GM04503 (cell line): ENCODE data around the gene MRPS31.
"Not testable (repeated sequence)": the region's sequence is repeated elsewhere in the genome, so short reads cannot be mapped to it uniquely, and the experiment has no call there.

ENCODE experiments used
- DNase-seq: peaks from one replicate; pipeline ENCODE4 v3.0.0-alpha.2; 2012; ENCODE audit warnings: low read depth

Gene MRPS31

GRCh38 chr13:40758811-40759210, 12.2 kb downstream of the MRPS31 start:
- DNase-seq: no peak

GRCh38 chr13:40756042-40756441, 14.9 kb downstream of the MRPS31 start:
- no peak for DNase-seq

- DNase-seq: no peak
Observed at GRCh38 chr13:40755082-40755700, 15.8 kb downstream of the MRPS31 start.

GRCh38 chr13:40749327-40749726, 21.7 kb downstream of the MRPS31 start:
- no peak for DNase-seq

GRCh38 chr13:40735232-40735548, 35.8 kb downstream of the MRPS31 start:
- not testable (repeated sequence) for DNase-seq

- DNase-seq: not testable (repeated sequence)
Observed at GRCh38 chr13:40734536-40735231, 36.3 kb downstream of the MRPS31 start.

GRCh38 chr13:40732658-40733057, 38.3 kb downstream of the MRPS31 start:
- no peak for DNase-seq

GRCh38 chr13:40728595-40728994, 42.4 kb downstream of the MRPS31 start:
- DNase-seq: no peak

GRCh38 chr13:40714433-40714832, 56.6 kb downstream of the MRPS31 start:
- not testable (repeated sequence) for DNase-seq

- no peak for DNase-seq
Observed at GRCh38 chr13:40706439-40706838, 64.6 kb downstream of the MRPS31 start.

- DNase-seq: no peak
Observed at GRCh38 chr13:40697711-40698110, 73.3 kb downstream of the MRPS31 start.

GRCh38 chr13:40694426-40694825, 76.6 kb downstream of the MRPS31 start:
- DNase-seq: no peak

GRCh38 chr13:40692946-40693345, 78.0 kb downstream of the MRPS31 start:
- no peak for DNase-seq

GRCh38 chr13:40688781-40689180, 82.2 kb downstream of the MRPS31 start:
- no peak for DNase-seq

- no peak for DNase-seq
Observed at GRCh38 chr13:40682449-40683240, 88.3 kb downstream of the MRPS31 start.

- no peak for DNase-seq
Observed at GRCh38 chr13:40681341-40682146, 89.4 kb downstream of the MRPS31 start.

GRCh38 chr13:40680659-40681323, 90.2 kb downstream of the MRPS31 start:
- DNase-seq: no peak

- no peak for DNase-seq
Observed at GRCh38 chr13:40679480-40679985, 91.5 kb downstream of the MRPS31 start.
